GM21526 (cell line): Measurements from ENCODE around the gene ZIK1.
A peak's percentile ranks its signal among the peaks of the same experiment; 100 is the strongest.

Experiments
- ATAC-seq: cut with Tn5 transposase; IDR thresholded peaks from one replicate; pipeline ENCODE4 v1.9.1; 2021; ENCODE audit warnings: moderate library complexity; ENCODE audit not compliant: unreplicated experiment, low FRiP score

Gene ZIK1

GRCh38 chr19:57606931-57607330 lies 23.0 kb downstream of the ZIK1 start:
- ATAC-seq = no peak

GRCh38 chr19:57611113-57611512 lies 27.2 kb downstream of the ZIK1 start:
- no peak for ATAC-seq

GRCh38 chr19:57613941-57614743 lies 30.2 kb downstream of the ZIK1 start, which contains the start of gene ZNF134:
ZNF134 (plus strand) TSS chr19:57614242; CDS start chr19:57619469, 5,227 bp downstream.
- ATAC-seq = peak; percentile 94

- ATAC-seq = no peak
Measured at GRCh38 chr19:57615346-57615745, 31.4 kb downstream of the ZIK1 start.

GRCh38 chr19:57620673-57621348 lies 36.9 kb downstream of the ZIK1 start:
- no peak for ATAC-seq

GRCh38 chr19:57623091-57623490 lies 39.1 kb downstream of the ZIK1 start:
- no peak for ATAC-seq

- peak; percentile 82 for ATAC-seq
Measured at GRCh38 chr19:57632987-57633831, 49.3 kb downstream of the ZIK1 start, which contains the start of gene ZNF211. ZNF211 (plus strand) TSS chr19:57633168; CDS start chr19:57633347, 179 bp downstream.

- no peak for ATAC-seq
Measured at GRCh38 chr19:57633832-57634131, 49.8 kb downstream of the ZIK1 start.

GRCh38 chr19:57637379-57637778 lies 53.4 kb downstream of the ZIK1 start:
- ATAC-seq = no peak

- ATAC-seq = no peak
Measured at GRCh38 chr19:57641715-57642234, 57.8 kb downstream of the ZIK1 start.

GRCh38 chr19:57642396-57643046 lies 58.6 kb downstream of the ZIK1 start:
- ATAC-seq = no peak
